Mesenchymal stem cell (in vitro differentiated cells and primary cell): Measurements from ENCODE around the gene SLC24A3.

ENCODE experiments used
- DNase-seq: peaks from one replicate; pipeline ENCODE4 v3.0.0-alpha.2; 2013
- H2AFZ ChIP-seq: one replicate; pipeline ENCODE4 v1.6.1; 2013; ENCODE audit warnings: low read depth, mild to moderate bottlenecking, control low read depth, inconsistent platforms, low read length, moderate library complexity
- H2AK5ac ChIP-seq: 2 replicates; pipeline ENCODE4 v1.6.1; 2013; ENCODE audit warnings: low read length, moderate library complexity, mild to moderate bottlenecking, inconsistent platforms; ENCODE audit not compliant: severe bottlenecking
- H2BK120ac ChIP-seq: one replicate; pipeline ENCODE4 v1.6.1; 2013; ENCODE audit warnings: low read depth, mild to moderate bottlenecking, inconsistent platforms, low read length, moderate library complexity
- H2BK12ac ChIP-seq, 2 experiments: one replicate each; pipeline ENCODE4 v1.6.1; 2013; ENCODE audit warnings: inconsistent platforms in 2 of 2, low read length in 2 of 2, mild to moderate bottlenecking in 2 of 2, moderate library complexity in 2 of 2, control low read depth in 1 of 2
- H2BK15ac ChIP-seq: one replicate; pipeline ENCODE4 v1.6.1; 2013; ENCODE audit warnings: mild to moderate bottlenecking, low read depth, inconsistent platforms; ENCODE audit not compliant: poor library complexity, severe bottlenecking
- H2BK5ac ChIP-seq: 2 replicates; pipeline ENCODE4 v1.6.1; 2013; ENCODE audit warnings: low read depth, mild to moderate bottlenecking, low read length, control low read depth, inconsistent platforms; ENCODE audit not compliant: poor library complexity, severe bottlenecking
- H3K14ac ChIP-seq, 2 experiments: one replicate each; pipeline ENCODE4 v1.6.1; 2013; ENCODE audit warnings: inconsistent platforms in 2 of 2, low read length in 2 of 2, control low read depth in 1 of 2, mild to moderate bottlenecking in 1 of 2, moderate library complexity in 1 of 2
- H3K18ac ChIP-seq, 2 experiments: one replicate each; pipeline ENCODE4 v1.6.1; 2013; ENCODE audit warnings: inconsistent platforms in 2 of 2, low read length in 2 of 2, control low read depth in 1 of 2, low read depth in 1 of 2, mild to moderate bottlenecking in 1 of 2
- H3K23ac ChIP-seq, 2 experiments: one replicate each; pipeline ENCODE4 v1.6.1; 2013; ENCODE audit warnings: inconsistent platforms in 2 of 2, low read length in 2 of 2, mild to moderate bottlenecking in 2 of 2, moderate library complexity in 2 of 2, control low read depth in 1 of 2
- H3K27ac ChIP-seq: 2 replicates; pipeline ENCODE4 v1.5.1; 2013; ENCODE audit warnings: mild to moderate bottlenecking, moderate library complexity, low read length, control low read depth, inconsistent platforms; ENCODE audit not compliant: poor library complexity, severe bottlenecking
- H3K27me3 ChIP-seq, 2 experiments: 2 replicates each; pipeline versions ENCODE4 v1.6.1 to v1.7.0; 2013; ENCODE audit warnings: low read length in 2 of 2, mild to moderate bottlenecking in 2 of 2, moderate library complexity in 2 of 2, control low read depth in 1 of 2, inconsistent platforms in 1 of 2; ENCODE audit not compliant: control insufficient read depth in 1 of 2, insufficient read depth in 1 of 2
- H3K36me3 ChIP-seq, 2 experiments: 2 replicates each; pipeline versions ENCODE4 v1.6.1 to v1.7.0; 2013; ENCODE audit warnings: low read length in 2 of 2, control low read depth in 1 of 2, inconsistent platforms in 1 of 2, low read depth in 1 of 2, mild to moderate bottlenecking in 1 of 2; ENCODE audit not compliant: insufficient read depth in 2 of 2, control insufficient read depth in 1 of 2
- H3K4ac ChIP-seq, 2 experiments: one replicate each; pipeline ENCODE4 v1.6.1; 2013; ENCODE audit warnings: inconsistent platforms in 2 of 2, low read length in 2 of 2, mild to moderate bottlenecking in 2 of 2, moderate library complexity in 2 of 2, control low read depth in 1 of 2, low read depth in 1 of 2
- H3K4me1 ChIP-seq: 2 replicates; pipeline ENCODE4 v1.6.1; 2013; ENCODE audit warnings: low read depth, low read length, control low read depth; ENCODE audit not compliant: control insufficient read depth, insufficient read depth
- H3K4me2 ChIP-seq: 2 replicates; pipeline ENCODE4 v1.6.1; 2013; ENCODE audit warnings: low read length, mild to moderate bottlenecking, inconsistent platforms; ENCODE audit not compliant: poor library complexity, severe bottlenecking
- H3K4me3 ChIP-seq, 2 experiments: 2 replicates each; pipeline versions ENCODE4 v1.5.1 to v1.7.0; 2013; ENCODE audit warnings: low read length in 2 of 2, mild to moderate bottlenecking in 2 of 2, control low read depth in 1 of 2, low read depth in 1 of 2; ENCODE audit not compliant: insufficient read depth in 1 of 2
- H3K79me1 ChIP-seq: replicated peaks from 2 replicates; pipeline ENCODE4 v1.6.1; 2013; ENCODE audit warnings: mild to moderate bottlenecking, control low read depth, low read length, inconsistent platforms; ENCODE audit not compliant: poor library complexity, severe bottlenecking
- H3K9ac ChIP-seq: 2 replicates; pipeline ENCODE4 v1.7.0; 2013; ENCODE audit warnings: mild to moderate bottlenecking, low read length, moderate library complexity
- H3K9me3 ChIP-seq: 2 replicates; pipeline ENCODE4 v1.7.0; 2013; ENCODE audit warnings: mild to moderate bottlenecking, low read length; ENCODE audit not compliant: control insufficient read depth
- H4K8ac ChIP-seq: one replicate; pipeline ENCODE4 v1.6.1; 2013; ENCODE audit warnings: inconsistent platforms, mild to moderate bottlenecking, low read length, moderate library complexity
- H4K91ac ChIP-seq: one replicate; pipeline ENCODE4 v1.6.1; 2013; ENCODE audit warnings: mild to moderate bottlenecking, low read length, inconsistent platforms
- WGBS: methylation state at CpG from one replicate; pipeline ENCODE4 v1.1.7; 2013; ENCODE audit warnings: mixed read lengths; 5-methylcytosine and 5-hydroxymethylcytosine counted together

SLC24A3 gene

DNA sequence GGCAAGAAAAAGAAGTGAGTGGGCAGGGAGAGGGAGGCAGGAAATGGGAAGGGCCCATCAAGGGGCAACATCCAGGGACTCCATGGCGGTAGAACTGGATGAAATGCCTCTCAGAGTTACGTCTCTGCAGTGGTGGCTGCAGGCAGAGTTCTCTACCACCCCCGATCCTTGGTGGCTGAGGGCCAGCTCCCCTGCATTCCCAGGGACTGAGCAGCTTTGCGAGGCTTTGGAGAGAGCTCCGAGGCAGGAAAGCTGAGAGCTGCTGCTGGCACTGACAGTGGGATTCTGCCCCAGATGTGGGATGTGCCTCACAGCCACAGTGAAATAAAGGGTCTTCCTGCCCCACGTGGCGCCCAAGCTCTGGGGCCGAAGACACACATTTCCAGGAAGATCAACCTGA lies 236.6 kb downstream of the SLC24A3 start:
- no peak overlapping the region for H2AK5ac ChIP-seq
- no peaks in the 10 kb centered on the region for H3K9me3 ChIP-seq
- no peak overlapping the region for H2BK15ac ChIP-seq
- H3K36me3 ChIP-seq = no peaks in the 10 kb centered on the region
- H2AFZ ChIP-seq = no peak overlapping the region
- H4K8ac ChIP-seq = no peak overlapping the region
- H2BK5ac ChIP-seq = no peak overlapping the region
- H3K14ac ChIP-seq = no peak overlapping the region
- H2BK12ac ChIP-seq = no peak overlapping the region
- H3K79me1 ChIP-seq = no peaks in the 10 kb centered on the region
- 50% methylated on average over 8 of the region's 8 CpGs for WGBS
- no peak overlapping the region for H3K4ac ChIP-seq
- H3K4me3 ChIP-seq = no peak overlapping the region
- H3K4me2 ChIP-seq = no peak overlapping the region
- H3K18ac ChIP-seq = no peak overlapping the region
- DNase-seq = no peak
- H3K9ac ChIP-seq = no peak overlapping the region
- H2BK120ac ChIP-seq = no peak overlapping the region
- H3K4me1 ChIP-seq = no peaks in the 10 kb centered on the region
- peaks cover 0 to 2% of the 10 kb centered on the region in 2 experiments for H3K27me3 ChIP-seq
- H4K91ac ChIP-seq = no peak overlapping the region
- H3K23ac ChIP-seq = no peak overlapping the region
- H3K27ac ChIP-seq = no peak overlapping the region

DNA sequence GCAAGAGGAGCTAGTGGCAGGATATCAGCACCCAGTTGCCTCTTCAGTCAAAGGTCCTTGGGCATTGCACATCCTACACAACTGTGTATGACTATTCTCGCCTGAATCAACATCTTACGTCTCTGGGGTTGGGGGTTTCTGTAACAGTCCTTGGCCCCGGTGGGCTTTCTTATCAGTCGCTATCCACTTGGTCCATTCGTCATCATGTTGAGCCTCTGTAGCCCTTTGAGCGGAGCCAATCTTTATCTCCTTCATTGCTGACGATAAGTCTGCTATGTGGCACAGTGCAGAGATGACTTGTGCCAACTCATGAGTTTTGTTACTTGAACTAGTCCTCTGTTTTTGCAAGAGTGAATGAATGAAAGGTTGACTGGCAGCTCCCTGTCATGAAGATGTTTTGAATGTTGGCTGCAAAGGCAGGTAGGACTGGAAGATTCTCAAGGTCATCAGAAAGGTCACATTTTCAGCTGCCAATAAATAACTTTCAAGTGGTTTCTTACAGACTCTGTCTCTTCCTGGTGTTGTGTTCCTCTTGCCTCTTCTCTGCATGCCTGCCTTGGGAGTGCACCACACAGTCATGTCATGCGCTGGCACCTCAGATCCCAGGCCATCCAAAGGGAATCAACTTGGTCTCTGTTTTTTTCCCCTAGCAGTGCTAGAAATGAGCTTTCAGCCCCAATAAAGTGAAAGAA lies 238.9 kb downstream of the SLC24A3 start:
- no peak overlapping the region for H3K18ac ChIP-seq
- no peak overlapping the region for H3K4me2 ChIP-seq
- H3K14ac ChIP-seq = no peak overlapping the region
- no peaks in the 10 kb centered on the region for H3K9me3 ChIP-seq
- no peaks in the 10 kb centered on the region for H3K79me1 ChIP-seq
- no peaks in the 10 kb centered on the region for H3K36me3 ChIP-seq
- no peak overlapping the region for H4K8ac ChIP-seq
- no peak overlapping the region for H3K9ac ChIP-seq
- H2BK12ac ChIP-seq = no peak overlapping the region
- H3K27ac ChIP-seq = no peak overlapping the region
- no peaks in the 10 kb centered on the region for H3K4me1 ChIP-seq
- H2AK5ac ChIP-seq = no peak overlapping the region
- no peak overlapping the region for H2BK15ac ChIP-seq
- no peak overlapping the region for H2BK5ac ChIP-seq
- no peak overlapping the region for H4K91ac ChIP-seq
- no peak overlapping the region for H3K4me3 ChIP-seq
- H3K23ac ChIP-seq = no peak overlapping the region
- WGBS = 71% methylated on average over 8 of the region's 8 CpGs
- H2BK120ac ChIP-seq = no peak overlapping the region
- H2AFZ ChIP-seq = no peak overlapping the region
- H3K27me3 ChIP-seq = peaks cover 0 to 2% of the 10 kb centered on the region in 2 experiments
- no peak overlapping the region for H3K4ac ChIP-seq
- no peak for DNase-seq

DNA sequence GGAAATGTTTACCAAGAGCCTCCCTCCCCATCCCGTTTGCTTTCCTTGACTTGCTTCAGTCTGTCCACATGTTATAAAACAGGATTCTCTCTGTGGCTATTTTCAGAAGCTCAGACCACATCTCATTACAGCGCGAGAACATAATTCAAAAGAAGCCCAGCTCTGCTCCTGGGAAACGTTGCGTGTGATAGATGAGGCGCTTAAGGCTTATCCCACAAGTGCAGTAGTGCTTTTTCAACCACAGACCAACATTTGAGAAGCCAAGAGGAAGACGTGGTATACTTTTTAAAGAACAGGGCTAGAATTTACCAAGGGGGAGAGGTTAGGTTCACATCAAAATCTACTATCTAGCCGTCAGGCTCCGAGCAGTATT lies 239.5 kb downstream of the SLC24A3 start:
- Histone ChIP-seq H3K79me1 (no peaks in the 10 kb centered on the region), H3K4ac (no peak overlapping the region), H3K4me1 (no peaks in the 10 kb centered on the region), H3K14ac (no peak overlapping the region), H3K27me3 (peaks cover 0 to 2% of the 10 kb centered on the region in 2 experiments), H3K23ac (no peak overlapping the region), H2AFZ (no peak overlapping the region), H3K18ac (no peak overlapping the region), H2BK15ac (no peak overlapping the region), H3K36me3 (no peaks in the 10 kb centered on the region), H2AK5ac (no peak overlapping the region), H3K9ac (no peak overlapping the region), H2BK5ac (no peak overlapping the region), H3K4me2 (no peak overlapping the region), H3K9me3 (no peaks in the 10 kb centered on the region), H2BK12ac (no peak overlapping the region), H3K27ac (no peak overlapping the region), H4K91ac (no peak overlapping the region), H2BK120ac (no peak overlapping the region), H4K8ac (no peak overlapping the region), H3K4me3 (no peak overlapping the region)
- peak; percentile 46 for DNase-seq
- WGBS = 26% methylated on average over 8 of the region's 9 CpGs

DNA sequence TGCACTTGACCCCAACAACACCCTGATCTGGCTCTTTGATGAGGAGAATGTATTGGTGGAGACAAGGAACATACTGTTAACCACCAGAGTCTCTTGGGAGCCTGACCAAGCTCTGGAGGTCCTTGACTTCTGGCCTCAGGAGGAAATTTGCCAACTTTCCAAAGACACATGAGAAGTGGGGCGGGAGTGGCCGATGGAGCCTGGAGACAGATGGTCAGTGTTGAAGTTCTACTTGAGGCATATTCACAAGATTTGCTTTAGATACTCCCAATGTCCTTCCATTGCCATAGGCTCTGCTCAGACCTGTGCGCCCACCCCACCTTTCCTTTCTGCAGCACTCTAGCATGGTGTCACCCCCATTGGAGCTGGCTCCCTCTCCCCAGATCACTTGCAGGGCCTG lies 241.0 kb downstream of the SLC24A3 start:
- H3K4me2 ChIP-seq = no peak overlapping the region
- H4K8ac ChIP-seq = no peak overlapping the region
- H2BK12ac ChIP-seq = no peak overlapping the region
- WGBS = 83% methylated on average over 3 of the region's 3 CpGs
- no peak overlapping the region for H3K23ac ChIP-seq
- no peaks in the 10 kb centered on the region for H3K9me3 ChIP-seq
- H3K14ac ChIP-seq = no peak overlapping the region
- no peaks in the 10 kb centered on the region for H3K4me1 ChIP-seq
- H3K27me3 ChIP-seq = peaks cover 0 to 2% of the 10 kb centered on the region in 2 experiments
- H2BK15ac ChIP-seq = no peak overlapping the region
- H2BK120ac ChIP-seq = no peak overlapping the region
- no peak for DNase-seq
- H3K18ac ChIP-seq = no peak overlapping the region
- no peak overlapping the region for H3K4ac ChIP-seq
- no peaks in the 10 kb centered on the region for H3K36me3 ChIP-seq
- H2AFZ ChIP-seq = no peak overlapping the region
- H3K79me1 ChIP-seq = no peaks in the 10 kb centered on the region
- H4K91ac ChIP-seq = no peak overlapping the region
- no peak overlapping the region for H2AK5ac ChIP-seq
- H3K4me3 ChIP-seq = no peak overlapping the region
- H3K9ac ChIP-seq = no peak overlapping the region
- no peak overlapping the region for H2BK5ac ChIP-seq
- no peak overlapping the region for H3K27ac ChIP-seq
